GM20431 (cell line): ENCODE results near the gene MAST2.

Source experiments
- in situ Hi-C: fragments of 300-500 bp; cut with MseI, MboI; formaldehyde crosslinking; loops from one replicate; pipeline ENCODE4 v1.15.0; 2020; ENCODE audit warnings: low sequenced_read_pairs; ENCODE audit not compliant: unreplicated experiment

Gene MAST2

DNA sequence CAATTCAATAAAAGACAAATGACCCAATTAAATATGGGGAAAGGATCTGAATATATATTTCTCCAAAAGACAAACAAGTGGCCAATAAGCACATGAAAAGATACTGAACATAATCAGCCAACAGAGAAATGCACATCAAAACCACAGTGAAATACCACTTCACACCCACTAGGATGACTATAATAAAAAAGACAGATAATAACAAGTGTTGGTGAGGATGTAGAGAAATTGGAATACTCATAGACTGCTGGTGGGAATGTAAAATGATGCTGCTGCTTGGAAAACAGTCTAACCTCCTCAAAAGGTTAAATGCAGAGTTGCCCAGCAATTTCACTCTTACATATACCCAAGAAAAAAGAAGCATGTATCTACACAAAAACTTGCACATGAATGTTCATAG is 280.2 kb downstream of the MAST2 start:
- in situ Hi-C loops = no loop called here

DNA sequence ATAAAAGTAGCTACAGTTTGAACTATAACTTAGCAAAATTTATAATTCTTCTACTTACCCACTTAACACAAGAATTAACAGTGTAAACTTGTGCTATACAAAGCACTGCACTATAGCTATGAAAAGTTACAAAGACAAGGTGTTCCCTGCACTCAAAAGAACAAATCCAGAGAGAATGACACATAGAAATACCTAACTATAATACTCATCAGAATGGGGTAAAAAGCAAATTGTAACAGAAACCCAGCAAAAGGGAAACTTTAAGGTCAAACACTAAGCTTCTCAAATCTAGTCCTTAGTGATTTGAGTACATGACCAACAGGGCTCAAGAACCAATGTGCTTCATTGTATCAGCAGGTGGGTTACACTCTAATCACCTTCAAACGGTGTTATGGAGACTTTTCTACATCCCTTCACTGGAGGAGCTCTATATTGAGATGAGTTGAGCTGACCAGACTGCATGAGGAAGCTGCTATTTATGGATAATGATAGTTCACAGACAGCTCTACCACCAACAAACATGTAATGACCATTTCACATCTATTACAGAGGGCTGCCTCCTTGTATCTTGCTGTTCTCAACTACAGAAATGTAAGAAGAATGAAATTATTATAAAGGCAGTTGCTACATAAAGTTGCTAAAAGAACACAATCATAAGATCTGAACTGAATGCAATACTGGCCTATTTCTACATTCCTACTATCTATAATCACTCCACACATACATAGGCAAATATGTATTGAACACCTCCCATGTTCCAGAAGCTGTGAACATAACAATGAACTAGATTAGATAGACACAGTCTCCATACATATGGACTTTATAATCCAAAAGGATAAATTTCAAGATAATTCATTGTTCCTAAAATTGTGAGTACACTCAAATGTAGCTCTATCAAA is 281.4 kb downstream of the MAST2 start:
- in situ Hi-C loops = no loop called here
